ENCODE data around the gene EIF4E1B.

The EIF4E1B gene

DNA sequence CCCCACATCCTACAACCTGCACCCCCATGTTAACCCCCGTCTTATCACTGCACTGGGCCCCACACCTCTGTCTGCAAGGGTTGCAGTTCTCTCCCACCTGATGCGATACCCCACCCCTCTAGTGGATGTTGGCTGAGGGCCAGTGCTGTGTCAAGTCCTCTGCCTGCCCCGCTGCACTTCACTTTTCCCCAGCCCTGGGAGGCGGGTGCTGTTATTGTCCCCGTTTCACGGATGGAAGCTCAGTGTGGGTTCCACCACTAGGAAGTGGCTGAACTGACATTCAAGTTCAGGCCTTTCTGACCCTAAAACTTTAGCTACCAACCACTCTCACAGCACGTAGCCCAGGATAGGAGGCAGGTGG is 3.6 kb upstream of the EIF4E1B start:
- no peak for DNase-seq (ENCODE audit: low read depth in 1 of 2, low spot score in 1 of 2)

DNA sequence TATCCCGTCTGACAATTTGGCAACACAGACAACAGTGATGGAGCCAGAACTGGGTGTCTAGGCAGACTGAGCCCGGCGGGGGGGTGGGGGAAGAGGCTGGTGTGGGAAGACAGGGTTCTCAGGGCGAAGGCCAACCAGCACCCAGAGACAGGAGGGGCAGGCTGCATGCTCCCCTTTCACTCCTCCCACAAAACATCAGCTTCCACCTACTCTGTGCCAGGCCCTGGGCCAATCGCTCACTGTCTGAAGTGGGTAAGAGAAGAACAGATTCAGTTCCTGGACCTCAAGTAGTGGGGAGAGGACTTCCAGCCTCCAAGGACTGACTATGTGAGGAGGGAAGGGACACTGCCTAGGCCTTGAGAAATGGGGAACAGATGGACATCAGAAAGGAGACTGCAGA is 2.9 kb upstream of the EIF4E1B start:
- DNase-seq (ENCODE audit: low read depth in 1 of 2, low spot score in 1 of 2), result no peak

DNA sequence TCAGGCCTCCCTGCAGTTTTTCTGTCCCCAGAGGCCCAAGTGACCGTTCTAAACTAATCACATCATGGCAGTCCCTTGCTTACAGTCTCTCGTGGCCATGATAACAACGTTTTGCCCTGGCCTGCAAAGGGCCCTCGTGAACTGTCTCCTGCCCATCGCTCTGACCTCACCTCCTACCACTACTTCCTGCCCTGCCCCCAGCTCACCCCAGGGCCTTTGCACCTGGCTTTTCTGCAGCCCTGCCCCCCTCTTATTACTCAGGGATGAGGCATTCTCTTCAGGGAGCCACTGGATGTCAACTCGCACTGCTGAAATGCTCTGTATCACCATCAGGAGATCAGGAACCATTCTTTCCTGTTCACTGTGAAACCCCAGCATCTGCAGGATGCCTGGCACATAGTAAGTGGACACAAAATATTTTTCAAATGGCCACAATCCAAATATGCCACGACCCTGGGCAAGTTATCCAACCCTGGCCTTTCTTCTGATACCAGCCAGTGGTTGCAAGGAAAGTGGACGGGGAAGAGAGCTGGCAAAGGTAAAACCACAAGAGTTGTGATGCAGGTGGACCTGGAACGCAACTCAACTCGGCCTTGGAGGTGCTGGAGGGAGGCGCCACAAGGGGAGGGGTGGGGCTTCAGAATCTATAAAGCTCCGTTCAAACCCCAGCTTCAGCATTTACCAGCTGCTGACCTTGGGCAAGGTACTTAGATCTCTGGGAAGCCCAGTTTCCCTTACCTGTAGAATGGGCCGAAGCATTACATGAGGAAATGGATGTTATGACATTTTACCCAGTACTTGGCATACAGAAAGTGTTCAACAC is 1.9 kb upstream of the EIF4E1B start:
- DNase-seq (ENCODE audit: low read depth in 1 of 2, low spot score in 1 of 2), result no peak

DNA sequence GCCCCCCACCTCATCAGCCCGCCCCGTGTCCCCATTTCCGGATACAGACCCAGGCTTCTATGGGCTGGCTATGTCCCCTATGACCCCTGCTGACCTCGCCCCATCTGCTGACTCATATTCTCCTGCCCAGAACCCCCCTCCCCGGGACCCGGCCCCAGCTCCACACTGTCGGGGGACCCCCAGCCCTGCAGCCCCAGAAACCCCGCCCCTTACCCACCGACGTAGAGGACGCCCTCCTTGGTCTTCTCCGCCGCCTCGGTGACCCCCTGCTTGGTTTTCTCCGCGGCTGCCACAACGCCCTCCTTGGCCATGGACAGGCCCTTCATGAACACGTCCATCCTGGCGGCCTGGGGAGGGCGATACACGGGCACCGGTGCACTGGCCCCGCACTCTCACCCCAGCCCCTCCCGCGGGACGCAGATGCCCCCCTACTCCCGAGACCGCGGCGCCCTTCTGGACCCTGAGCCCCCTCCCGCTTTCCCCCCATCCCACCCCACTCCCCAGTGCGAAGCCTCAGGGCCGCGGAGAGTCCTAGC is 1.1 kb upstream of the EIF4E1B start:
- DNase-seq (ENCODE audit: low read depth in 1 of 2, low spot score in 1 of 2), result no peak

DNA sequence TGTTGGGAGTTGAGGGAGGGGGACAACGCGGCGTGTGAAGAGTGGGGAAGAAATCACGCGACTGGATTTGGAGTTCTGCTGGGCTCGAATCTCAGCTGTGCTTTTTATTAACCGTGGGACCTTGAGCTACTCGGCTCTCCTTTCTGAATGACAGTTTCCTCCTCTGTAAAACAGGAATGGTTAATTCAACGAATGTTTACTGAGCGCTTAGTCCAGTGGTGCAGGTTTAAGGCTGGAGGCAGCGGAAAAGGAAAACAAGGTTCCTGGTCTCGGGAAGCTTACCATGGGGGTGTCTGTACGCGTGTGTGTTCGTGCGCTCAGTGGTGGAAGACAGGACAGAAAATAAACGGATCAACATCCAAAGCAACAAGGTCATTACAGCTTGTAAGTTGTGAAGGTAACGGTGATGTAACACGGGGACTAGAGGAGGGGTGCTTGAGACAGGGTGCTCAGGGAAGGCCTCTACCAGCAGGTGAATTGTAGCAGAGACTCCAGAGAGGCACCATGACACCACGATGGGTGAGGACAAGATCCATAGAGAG is 277 bp downstream of the EIF4E1B start:
- DNase-seq (ENCODE audit: low read depth in 1 of 2, low spot score in 1 of 2), result no peak

DNA sequence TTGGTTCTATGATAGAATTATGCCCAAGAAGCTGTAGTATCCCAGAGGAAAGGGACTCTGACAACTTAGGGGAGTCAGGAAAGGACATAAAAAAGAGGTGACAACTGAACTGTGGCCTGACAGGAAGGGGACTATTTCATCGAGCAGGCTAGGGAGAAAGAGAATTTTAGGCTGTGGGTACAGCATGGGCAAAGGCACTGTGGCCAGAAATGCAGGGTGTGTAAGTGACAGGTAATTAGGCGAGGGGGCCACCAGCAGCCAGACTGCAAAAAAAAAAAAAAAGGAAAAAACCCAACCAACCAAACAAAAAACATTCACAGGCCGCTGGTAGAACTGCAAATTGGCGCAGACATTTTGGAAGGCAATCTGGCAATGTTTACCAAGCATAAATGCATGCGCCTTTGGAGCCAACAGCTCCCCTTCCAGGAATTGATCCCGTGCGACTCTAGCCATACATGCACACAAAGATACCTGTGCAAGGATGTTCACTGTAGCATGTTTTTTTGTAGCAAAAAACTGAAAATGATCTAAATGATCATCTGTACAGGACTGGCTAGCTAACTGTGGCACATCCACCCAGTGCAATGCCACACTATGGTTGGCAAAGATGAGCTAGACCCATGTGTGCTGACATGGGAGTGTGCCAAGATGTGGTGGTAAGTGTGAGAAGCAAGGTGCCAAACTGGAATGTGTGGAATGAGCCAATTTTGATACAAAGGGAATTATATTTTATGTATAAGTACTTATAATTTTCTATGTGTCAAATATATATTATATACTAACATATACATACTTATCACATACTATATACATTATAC is 1.1 kb downstream of the EIF4E1B start:
- no peak for DNase-seq (ENCODE audit: low read depth in 1 of 2, low spot score in 1 of 2)

DNA sequence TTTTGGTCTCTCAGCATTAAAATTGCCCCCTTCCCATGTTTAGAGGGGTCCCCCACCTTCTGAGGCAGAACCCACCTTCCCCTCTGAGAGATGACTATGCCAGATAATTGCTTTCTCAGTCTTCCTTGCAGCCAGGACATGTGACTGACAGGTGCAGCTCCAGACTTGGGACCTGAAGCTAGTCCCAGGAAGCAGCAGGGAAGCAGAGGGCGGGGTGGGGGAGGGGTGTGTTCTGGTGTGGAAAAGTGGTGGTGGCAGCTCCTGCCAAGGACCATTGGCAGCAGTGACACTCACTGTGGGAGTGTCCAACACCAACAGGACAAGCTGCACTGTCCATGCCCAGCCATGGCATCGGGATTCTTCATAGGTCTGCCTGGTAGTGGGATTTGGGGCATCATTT is 2.3 kb downstream of the EIF4E1B start:
- DNase-seq (ENCODE audit: low read depth in 1 of 2, low spot score in 1 of 2), result no peak

DNA sequence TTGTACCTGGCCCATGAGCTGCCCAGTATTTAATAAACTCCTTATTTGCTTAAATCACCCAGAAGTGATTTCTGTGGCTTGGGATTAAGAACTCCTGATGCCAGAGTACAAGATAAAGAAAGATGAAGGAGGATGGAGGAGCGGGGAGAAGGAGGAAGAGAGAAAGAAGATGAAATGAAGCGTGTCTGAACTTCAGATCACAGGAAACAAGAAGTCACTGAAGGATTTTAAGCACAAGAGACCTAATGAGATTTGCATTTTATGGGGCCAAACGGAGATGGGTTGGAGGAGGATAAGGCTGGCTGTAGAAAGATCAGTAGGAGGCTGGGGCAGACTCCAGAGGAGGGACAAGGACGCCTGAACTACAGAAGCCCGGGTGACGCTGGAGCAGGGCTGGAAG is 3.1 kb downstream of the EIF4E1B start:
- DNase-seq (ENCODE audit: low read depth in 1 of 2, low spot score in 1 of 2), result no peak

DNA sequence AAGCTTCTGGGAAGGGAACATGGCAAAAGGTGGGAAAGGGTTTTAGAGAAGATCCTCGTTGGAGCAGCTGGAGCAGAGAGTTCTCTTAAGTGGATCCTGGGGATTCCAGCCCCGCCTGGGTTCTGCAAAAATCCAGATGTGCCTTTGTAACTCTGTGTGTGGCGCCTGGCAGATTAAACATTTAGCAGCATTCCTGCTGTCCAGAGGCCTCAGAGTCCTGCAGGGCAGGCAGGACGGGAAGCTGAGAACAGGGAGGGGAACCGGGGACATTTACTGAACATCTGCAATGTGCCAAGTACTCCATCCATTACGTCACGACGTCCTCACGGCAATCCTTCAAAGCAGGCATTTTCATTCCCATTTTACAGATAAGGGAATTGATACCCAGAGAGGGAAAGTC is 6.0 kb downstream of the EIF4E1B start:
- DNase-seq (ENCODE audit: low read depth in 1 of 2, low spot score in 1 of 2), result no peak

DNA sequence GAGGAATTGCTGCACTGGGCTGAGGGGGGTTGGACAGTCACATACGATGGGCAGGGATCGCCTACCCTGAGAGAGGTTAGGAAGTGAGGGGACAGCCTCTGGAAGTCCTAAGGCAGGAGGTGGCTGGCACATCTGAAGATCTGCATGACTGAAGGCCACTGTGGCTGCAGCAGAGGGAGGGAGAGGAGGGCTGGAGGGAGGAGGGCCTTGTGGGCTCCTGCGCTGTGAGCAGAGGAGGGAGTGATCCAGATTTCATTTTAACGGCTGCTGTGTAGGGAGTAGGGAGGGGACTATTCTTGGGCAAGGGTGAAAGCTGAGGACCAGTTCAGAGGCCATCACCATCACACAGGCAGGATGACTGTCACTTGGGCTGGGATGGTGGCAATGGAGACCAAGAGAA is 7.1 kb downstream of the EIF4E1B start:
- no peak for DNase-seq (ENCODE audit: low read depth in 1 of 2, low spot score in 1 of 2)

DNA sequence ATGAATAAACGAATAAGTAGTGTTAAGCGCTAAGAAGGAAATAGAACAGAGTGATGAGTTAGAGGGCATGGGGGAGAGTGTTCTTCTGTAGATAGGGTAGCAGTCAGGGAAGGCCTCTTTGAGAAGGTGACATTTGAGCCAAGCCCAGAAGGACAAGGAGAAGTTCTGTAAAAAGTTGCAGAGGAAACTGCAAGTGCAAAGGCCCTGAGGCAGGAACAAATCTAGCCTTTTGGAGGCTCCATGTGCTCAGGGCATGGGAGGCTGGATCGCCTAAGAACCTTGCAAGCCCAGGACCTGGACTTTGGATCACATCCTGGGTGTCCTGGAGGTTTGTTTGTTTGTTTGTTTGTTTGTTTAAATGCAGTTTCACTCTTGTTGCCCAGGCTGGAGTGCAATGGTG is 8.0 kb downstream of the EIF4E1B start:
- no peak for DNase-seq (ENCODE audit: low read depth in 1 of 2, low spot score in 1 of 2)

DNA sequence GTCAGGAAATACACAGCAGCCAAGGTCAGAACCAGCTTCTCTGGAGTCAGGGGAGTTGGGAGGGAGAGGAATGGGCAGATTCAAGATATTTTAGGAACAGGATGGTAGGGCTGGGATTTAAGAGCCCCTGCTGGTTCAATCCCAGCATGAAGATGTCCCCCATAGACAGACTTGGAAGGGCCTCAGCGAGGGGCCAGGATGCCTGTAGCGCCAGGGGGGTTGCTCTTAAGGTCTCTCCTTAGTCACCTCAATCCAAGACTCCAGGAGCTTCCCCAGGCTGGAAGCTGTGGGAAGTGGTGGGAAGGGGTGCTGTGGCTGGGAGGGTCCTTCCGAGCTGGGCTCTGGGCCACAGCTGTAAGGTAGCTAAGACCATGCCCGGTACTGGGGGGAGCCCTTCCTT is 8.7 kb downstream of the EIF4E1B start:
- DNase-seq (ENCODE audit: low read depth in 1 of 2, low spot score in 1 of 2), result no peak

DNA sequence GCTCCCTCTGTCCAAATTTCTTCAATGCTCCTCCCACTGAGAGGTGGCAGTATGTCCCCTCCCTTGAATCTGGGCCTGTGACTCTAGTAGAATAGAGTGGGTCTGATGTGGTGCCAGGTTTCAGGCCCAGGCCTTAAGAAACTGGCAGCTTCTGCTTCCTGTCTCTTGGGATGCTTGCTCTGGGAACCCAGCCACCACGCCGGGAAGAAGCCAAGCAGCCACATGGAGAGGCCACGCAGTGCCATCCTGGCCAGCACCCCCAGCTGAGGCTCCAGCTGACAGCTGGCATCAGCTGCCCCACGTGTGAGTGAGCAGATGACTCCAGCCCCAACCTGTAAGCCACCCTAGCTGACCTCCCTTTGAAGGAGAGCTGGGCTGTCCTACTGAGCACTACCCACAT is 9.5 kb downstream of the EIF4E1B start:
- DNase-seq (ENCODE audit: low read depth in 1 of 2, low spot score in 1 of 2), result no peak

DNA sequence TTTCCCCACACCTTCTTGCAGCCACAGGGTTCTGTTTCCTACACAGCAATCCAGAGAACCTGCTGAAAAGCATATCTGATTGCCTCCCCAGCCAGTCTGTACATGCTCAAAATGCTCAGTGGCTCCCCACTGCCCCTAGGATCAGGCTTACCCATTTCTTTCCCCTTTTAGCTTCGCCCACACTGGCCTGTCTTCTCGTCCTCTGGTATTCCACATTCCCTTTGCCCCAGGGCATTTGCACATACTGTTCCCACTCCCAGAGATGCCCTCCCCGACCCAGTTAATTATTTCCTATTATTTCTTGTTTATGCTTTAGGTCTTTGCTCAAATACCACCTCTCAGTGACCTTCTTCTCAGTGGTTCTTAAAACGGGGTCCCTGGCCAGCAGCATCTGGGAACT is 10.1 kb downstream of the EIF4E1B start:
- no peak for DNase-seq (ENCODE audit: low read depth in 1 of 2, low spot score in 1 of 2)

DNA sequence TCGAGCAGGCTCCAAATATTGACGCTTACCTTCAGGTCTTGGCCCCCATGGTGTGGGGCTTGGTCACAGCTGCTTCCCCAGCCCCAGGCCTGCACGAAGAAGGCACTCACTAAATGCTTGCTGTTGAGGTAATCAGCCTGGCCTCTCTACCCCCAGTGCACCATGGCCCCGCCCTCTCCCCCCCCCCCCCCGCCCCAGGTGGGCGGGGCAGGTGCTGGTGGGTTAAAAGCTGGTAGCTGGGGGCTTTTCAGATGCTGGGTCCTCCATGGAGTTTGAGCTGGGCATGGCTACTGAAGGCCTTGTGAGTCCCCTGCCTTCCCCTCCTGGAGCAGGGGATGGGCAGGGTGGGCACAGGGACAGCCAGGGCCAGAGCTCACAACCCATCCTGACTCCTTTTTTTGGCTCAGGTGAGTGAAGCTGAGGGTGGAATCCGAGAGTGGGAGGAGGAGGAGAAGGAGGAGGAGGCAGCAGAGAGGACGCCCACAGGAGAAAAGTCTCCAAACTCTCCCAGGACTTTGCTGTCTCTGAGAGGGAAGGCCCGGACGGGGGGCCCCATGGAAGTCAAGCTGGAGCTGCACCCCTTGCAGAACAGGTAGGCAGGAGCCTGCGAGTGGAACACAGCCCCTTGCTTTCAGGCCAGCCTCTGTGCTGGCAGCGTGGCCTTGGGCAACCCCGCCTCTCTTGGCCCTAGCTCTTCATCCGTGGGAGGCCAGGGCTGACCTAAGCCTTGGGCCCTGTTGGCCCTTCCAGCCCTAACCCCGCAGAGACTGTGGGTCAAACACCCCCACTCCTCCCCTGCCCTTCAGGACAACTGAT is 12.4 kb downstream of the EIF4E1B start:
- no peak for DNase-seq (ENCODE audit: low read depth in 1 of 2, low spot score in 1 of 2)

DNA sequence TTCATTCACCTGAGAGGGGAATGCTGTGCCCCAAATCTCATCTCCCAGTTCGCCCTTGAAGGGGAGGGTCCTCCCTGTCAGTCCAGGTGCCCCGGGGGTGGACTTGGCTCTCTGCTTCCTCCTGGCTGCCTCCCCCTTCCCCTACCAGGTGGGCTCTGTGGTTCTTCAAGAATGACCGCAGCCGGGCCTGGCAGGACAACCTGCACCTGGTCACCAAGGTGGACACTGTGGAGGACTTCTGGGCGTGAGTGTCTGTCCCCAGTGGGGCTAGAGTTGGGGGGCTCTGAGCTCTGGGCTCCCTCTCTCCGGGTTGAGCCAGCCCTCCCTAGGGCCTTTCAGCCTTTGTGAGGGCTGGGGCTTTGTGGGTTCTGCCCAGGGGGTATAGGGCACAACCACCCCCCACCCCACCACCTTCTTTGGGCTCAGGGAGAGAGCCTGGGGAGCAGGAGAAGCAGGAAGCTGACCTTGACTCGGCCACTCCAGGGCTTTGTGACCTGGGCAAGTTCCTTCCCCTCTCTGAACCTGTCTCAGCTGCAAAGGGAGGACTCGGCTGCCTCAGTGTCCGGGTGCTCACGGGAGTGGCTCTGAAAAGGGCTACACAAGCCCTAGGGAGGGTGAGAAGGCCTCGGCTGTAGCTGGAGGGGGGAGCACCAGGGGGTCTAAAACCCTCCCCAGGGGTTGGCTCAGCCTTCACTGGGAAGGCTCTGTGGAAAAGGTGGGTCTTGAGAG is 13.2 kb downstream of the EIF4E1B start:
- no peak for DNase-seq (ENCODE audit: low read depth in 1 of 2, low spot score in 1 of 2)

DNA sequence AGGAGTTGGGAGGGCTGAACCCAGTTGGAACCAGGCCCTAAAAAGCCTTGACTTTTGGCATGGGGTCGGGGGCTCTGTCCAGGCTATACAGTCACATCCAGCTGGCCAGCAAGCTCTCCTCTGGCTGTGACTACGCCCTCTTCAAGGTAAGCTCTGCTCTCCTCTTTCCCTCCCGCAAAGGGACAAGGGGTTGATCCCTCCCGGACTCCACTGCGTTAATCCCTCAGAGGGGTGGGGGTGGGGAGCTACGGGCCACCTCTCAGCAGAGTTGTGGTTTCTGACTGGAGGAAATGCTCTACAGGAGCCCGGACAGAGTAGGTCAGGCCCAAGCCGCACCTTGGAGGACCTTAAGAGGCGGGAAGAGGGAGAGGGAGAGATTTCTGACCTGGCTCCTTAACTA is 13.8 kb downstream of the EIF4E1B start:
- DNase-seq (ENCODE audit: low read depth in 1 of 2, low spot score in 1 of 2), result no peak

DNA sequence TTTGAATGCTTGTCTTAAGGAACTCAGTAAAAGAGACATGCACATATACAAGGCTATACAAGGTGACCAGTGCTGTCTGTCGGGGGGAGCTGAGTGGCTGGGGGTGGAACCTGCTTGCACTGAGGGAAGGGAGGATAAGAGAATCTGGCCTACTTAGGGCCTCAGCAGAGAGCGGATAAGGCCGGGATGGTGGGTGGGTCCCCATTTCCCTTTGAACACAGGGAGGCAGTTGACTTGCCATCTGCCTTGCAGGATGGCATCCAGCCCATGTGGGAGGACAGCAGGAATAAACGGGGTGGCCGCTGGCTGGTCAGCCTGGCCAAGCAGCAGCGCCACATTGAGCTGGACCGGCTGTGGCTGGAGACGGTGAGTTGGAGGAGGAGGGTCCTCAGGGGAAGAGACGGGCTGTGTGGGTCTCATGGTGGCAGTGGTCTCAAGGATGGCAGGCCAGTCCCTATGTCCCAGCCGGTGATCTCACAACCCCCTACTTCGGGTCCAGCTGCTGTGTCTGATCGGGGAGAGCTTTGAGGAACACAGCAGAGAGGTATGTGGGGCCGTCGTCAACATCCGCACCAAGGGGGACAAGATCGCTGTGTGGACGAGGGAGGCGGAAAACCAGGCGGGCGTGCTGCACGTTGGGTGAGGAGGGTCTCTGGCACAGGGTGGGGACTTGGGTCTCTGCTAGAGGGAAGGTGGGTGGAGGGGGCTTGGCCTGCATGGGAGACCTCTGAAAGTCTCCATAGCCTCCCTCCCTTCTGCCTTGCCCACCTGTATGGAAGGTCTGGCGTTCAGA is 14.6 kb downstream of the EIF4E1B start:
- no peak for DNase-seq (ENCODE audit: low read depth in 1 of 2, low spot score in 1 of 2)

DNA sequence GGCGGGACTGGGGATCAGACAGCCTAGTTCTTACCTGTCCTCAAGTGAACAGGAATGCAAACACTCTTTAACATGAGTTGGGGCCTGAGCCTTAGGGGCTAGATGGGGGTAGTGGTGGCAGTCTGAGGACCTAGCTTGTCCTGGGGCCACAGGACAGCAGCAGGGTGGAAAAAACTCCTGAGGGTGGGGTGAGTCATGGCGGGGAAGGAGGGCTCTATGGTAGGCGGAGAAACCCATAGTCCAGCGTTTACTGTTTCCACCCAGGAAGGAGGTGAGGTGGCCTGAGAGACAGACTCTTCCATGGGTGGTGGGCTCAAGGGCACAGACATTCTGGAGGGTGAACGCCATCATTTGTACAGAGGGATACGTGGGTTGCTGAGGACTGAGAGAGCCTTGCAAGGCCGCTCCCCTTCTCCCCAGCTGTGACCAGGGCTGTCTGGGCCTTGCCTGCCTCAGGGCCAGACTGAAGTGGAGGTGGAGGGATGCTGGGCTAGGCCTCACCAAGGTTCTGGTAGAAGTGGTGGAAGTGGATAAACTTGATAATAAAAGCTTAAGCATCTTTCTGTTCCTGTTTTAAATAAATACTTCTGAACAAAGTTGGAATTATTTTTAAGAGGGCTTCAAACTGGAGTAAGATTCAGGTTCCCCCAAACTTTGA is 15.7 kb downstream of the EIF4E1B start:
- DNase-seq (ENCODE audit: low read depth in 1 of 2, low spot score in 1 of 2), result no peak

Measured in stimulated activated CD4-positive, alpha-beta T cell treated with anti-CD3 and anti-CD28 coated beads, Interleukin-15, amount 100 ng/mL, for 1 hour (primary cell).